AML-193 (cell line): ENCODE measurements around the gene ATXN3.

Experiments
- DNase-seq, 2 experiments: peaks; one replicate each; lab custom pipeline; 2025; lab: John Stamatoyannopoulos, UW

ATXN3 gene

DNA sequence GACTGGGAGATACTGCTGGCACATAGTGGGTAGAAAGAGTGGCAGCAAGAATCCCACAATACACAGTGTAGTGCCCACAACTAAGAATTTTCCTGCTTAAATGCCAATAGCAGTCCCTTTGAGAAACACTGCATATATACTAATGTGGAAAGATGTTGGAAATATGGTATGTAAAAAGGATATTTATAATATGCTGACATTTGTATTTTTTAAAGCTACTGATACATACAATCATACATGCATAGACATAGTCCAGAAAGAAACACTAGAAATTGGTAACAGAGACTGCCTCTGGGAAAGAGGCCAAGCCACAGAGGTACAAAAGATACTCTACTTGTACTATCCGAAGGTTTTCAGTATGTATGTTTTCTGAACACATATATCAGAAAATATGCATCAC is 96.8 kb downstream of the ATXN3 start:
- DNase-seq, result no peak
